ENCODE measurements around the gene RPL28.
A peak's percentile ranks its signal among the peaks of the same experiment; 100 is the strongest.

RPL28 gene

GRCh38 chr19:55385724-55386492 lies at the start of gene RPL28:
Gene RPL28 (plus strand): TSS chr19:55385932. CDS start chr19:55386358, 426 bp downstream.
- DNase-seq (ENCODE audit: low spot score) = peak; percentile 92

DNA sequence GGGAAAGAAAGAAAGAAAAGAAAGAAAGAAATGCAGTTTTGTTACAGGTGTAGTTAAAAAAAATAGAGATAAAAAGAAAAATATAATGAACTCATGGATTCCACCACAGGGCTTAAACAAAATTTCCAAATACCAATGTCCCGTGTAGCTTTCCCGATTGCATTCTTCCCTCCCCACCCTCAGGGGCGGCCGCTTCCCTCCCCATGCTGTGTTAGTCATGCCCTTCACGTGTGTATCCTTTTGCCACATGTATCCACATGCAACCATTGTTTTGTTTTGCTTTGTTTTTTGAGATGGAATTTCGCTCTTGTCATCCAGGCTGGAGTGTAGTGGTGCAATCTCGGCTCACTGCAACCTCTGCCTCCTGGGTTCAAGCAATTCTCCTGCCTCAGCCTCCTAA lies 49.6 kb upstream of the RPL28 start:
- no peak for DNase-seq (ENCODE audit: low spot score)

GRCh38 chr19:55339105-55339888 lies 46.4 kb upstream of the RPL28 start, which contains the start of gene KMT5C:
Gene KMT5C (plus strand): TSS chr19:55339876. CDS start chr19:55341937, 2,061 bp downstream.
- peak; percentile 98 for DNase-seq (ENCODE audit: low spot score)

DNA sequence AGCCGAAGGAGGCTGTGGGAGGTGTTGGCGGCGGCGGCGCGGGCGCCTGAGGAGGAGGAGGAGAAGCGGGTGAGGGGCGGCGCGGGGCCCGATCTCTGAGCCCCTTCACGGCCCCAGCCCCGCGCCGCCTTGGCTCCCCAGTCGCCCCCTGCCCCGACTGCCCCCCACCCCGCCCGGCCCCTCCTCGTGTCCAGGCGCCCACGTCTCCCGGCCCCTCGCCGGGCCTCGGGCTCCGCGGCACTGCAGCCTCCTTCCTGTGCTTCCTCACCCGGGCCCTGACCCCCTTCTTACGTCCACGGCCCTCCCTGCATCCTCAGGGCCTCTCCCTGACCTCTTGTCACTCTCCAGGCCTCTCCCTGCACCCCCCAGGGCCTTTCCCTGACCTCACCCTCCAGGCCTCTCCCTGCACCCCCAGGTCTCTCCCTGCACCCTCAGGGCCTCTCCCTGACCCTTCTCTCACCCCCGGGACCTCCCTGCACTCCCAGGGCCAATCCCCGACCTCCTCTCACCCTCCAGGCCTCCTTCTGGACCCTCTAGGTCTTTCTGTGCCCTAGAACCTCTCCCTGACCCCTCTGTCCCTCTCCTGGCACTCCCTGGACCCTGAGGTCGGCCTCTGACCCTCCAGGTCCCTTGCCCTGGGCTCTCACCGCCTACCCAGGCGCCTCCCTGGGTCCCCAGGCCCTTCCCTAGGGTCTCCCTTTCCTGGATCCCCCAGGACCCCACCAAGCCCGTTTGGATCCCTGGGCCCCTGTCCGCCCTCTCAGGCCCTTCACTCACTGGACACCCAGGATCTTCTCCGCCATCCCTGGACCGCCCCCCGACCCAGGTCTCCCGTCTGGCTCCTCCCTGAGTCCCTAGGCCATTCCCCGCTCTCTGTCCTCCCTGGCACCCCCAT lies 45.6 kb upstream of the RPL28 start:
- no peak for DNase-seq (ENCODE audit: low spot score)

- DNase-seq (ENCODE audit: low spot score) = no peak
Observed at GRCh38 chr19:55340784-55341147, 45.0 kb upstream of the RPL28 start.

- peak; percentile 96 for DNase-seq (ENCODE audit: low spot score)
Observed at GRCh38 chr19:55341171-55341588, 44.6 kb upstream of the RPL28 start.

DNA sequence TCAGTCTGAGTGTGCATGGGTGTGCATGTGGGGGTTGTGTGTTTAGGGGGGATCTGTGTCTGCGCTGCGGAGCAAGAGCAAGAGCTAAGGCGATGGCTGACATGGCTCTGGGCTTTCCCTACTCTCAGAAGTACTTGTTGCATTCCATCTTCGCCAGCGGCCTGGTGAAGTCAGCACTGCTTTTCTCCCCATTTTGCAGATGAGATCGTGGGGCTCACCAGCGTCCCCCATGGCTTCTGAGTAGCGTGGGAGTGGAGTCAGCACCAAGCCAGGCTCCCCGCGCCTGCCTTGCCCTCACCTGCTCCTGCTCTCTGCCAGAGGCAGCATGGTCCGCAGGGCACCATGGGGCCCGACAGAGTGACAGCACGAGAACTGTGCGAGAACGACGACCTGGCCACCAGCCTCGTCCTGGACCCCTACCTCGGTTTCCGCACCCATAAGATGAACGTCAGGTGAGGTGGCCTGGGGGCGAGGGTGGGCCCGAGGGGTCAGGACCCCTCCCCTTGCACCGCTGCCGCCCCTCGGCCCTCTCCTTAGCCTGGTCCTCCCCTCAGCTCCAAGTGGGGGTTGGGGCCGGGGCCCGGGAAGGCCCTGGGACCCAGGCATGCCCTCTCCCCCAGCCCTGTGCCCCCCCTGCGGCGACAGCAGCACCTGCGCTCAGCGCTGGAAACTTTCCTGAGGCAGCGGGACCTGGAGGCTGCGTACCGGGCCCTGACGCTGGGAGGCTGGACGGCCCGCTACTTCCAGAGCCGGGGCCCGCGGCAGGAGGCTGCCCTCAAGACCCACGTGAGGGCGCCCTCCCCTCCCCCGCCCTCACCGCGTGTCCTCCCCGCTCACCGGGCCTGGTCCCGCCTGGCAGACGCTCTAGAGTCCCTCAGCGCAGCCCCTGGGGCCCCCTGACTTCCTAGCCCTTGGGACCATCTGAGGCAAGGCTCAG lies 43.9 kb upstream of the RPL28 start:
- DNase-seq (ENCODE audit: low spot score) = no peak

DNA sequence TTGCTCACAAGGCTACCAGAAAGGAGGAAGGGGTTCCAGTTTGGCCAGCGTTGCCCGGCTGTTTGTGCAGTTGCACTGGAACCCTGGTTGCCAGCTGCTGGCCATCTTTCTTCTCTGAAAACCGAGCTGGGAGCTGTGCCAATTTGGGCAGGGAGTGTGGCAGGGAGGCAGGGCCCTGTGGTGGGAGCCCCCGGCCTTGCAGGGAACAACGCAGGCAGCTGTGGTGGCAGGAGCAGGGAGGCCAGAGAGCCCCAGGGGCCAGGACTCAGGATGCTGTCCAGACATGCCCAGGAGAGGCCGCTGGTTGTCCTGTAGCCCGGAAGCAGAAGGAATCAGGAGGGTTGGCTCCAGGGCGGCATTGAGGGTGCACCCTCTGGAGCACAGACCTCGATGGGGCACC lies 41.3 kb upstream of the RPL28 start:
- no peak for DNase-seq (ENCODE audit: low spot score)

DNA sequence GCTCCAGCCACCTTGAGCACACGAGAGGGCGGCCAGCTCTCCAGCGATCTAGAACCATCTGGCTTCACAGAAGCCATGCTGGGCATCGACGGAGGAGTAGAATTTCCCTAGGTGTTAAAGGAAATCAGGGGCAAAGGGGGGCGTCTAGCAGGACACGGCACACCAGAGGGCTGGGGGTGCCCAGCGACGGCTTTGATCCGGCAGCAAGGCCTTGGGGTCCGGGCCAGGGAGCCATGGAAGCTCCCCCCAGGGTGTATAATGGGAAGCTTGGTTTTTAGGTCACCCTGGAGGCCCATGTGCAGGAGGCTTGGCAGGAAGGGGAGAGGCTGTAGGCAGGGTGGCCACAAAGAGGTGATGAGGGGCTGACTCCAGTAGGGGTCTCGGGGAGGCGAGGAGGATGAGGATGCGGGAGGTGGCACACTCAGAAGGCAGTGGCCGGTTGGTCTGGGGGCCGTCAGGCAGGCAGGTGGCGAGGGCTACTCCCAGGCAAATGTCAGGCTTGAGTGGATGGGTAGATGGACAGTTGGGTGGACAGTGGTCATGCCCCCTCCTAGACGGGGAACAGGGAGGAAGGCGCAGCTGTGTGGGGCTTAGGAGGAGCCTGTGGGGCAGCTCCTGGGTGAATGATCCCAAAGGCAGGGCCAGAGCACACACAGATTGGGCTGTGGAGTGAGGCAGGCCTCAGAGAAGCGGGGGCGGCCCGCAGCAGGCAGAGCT lies 40.5 kb upstream of the RPL28 start:
- DNase-seq (ENCODE audit: low spot score) = no peak

- DNase-seq (ENCODE audit: low spot score) = no peak
Observed at GRCh38 chr19:55345818-55346724, 39.7 kb upstream of the RPL28 start.

GRCh38 chr19:55346725-55347441 lies 38.8 kb upstream of the RPL28 start:
- no peak for DNase-seq (ENCODE audit: low spot score)

- no peak for DNase-seq (ENCODE audit: low spot score)
Observed at GRCh38 chr19:55347442-55348009, 38.2 kb upstream of the RPL28 start.

- no peak for DNase-seq (ENCODE audit: low spot score)
Observed at GRCh38 chr19:55348317-55349034, 37.3 kb upstream of the RPL28 start.

DNA sequence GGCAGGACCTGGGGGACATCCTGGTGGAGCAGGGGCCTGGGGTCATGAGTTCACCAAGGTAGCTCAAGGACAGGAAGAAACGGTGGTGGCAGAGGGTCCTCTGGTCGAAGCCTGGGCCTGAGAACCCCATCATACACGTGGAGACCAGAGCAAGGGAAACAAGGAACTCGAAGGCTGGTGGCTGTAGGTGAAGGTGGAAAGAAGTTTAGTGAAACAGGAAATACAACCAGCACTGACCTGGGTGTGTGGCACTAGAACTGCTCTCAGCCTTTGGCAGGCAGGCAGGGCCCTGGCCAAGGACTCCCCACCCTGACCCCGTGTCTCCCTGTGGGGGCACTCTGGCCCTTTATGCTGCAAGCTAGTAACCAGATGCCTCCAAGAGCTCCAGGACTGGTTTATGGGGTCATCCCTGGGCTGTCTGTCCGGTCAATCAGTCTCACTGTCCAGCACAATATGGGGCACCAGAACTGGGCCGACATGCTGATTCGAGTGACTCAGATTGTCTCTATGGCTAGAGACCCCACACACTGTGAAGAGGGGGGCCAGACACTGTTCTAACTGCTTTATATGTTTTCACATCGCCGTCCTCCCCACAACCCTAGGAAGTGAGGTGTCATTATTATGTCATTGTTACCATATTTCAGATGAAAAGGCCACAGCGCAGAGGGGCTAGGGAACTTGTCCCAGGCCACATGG lies 35.0 kb upstream of the RPL28 start:
- no peak for DNase-seq (ENCODE audit: low spot score)

- DNase-seq (ENCODE audit: low spot score) = no peak
Observed at GRCh38 chr19:55352040-55352439, 33.7 kb upstream of the RPL28 start.

GRCh38 chr19:55352549-55353145 lies 33.1 kb upstream of the RPL28 start:
- DNase-seq (ENCODE audit: low spot score) = no peak

DNA sequence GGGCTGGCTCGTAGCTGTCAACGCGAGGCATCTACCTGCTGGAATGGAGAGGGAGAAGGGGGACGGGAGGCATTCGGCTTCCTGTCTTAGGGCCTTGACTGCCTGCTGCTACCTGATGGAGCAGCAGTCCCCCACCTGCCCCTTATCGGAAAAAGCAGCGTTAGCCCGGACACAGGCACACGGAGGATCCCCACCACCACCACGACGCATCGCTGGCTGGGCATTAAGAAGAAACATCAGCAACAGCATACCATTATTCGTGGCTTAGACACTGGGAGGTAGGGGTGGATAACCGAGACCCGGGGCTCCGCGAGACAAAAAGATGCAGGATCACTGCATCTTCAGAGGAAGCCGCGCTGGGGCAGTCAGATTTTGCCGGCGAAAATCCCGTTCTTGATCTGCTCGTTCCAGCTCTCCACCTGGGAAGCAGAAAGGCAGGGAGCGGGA lies 32.4 kb upstream of the RPL28 start:
- no peak for DNase-seq (ENCODE audit: low spot score)
